WTC11 (cell line): ENCODE data around the gene USF3.

ENCODE experiments used
- CBFB ChIP-seq: sonication (generic); formaldehyde crosslinking; IDR thresholded peaks from 2 replicates; pipeline ENCODE4 v1.8.1; 2022; ENCODE audit warnings: mild to moderate bottlenecking, low read depth, missing genetic modification reagents
- CTCF ChIP-seq: fragments of 200-600 bp; IDR thresholded peaks from 2 replicates; pipeline ENCODE4 v1.8.0; 2022; ENCODE audit warnings: antibody characterized with exemption
- ELF4 ChIP-seq: sonication (generic); formaldehyde crosslinking; IDR thresholded peaks from 2 replicates; pipeline ENCODE4 v1.8.1; 2022; ENCODE audit warnings: low read depth, mild to moderate bottlenecking, moderate library complexity, missing genetic modification reagents
- GABPB1 ChIP-seq: sonication (generic); formaldehyde crosslinking; IDR thresholded peaks from 2 replicates; pipeline ENCODE4 v1.8.1; 2023; ENCODE audit warnings: mild to moderate bottlenecking, missing genetic modification reagents
- JUN ChIP-seq: sonication (generic); formaldehyde crosslinking; IDR thresholded peaks from 2 replicates; pipeline ENCODE4 v1.8.0; 2023; ENCODE audit warnings: mild to moderate bottlenecking, missing genetic modification reagents
- KAT7 ChIP-seq: sonication (generic); formaldehyde crosslinking; IDR thresholded peaks from 2 replicates; pipeline ENCODE4 v1.8.1; 2023; ENCODE audit warnings: missing genetic modification reagents, mild to moderate bottlenecking, borderline replicate concordance
- PRRX2 ChIP-seq: fragments of 250-450 bp; sonication (Bioruptor Pico); IDR thresholded peaks from 2 replicates; pipeline ENCODE4 v1.8.0; 2021; ENCODE audit warnings: mild to moderate bottlenecking
- ZNF512 ChIP-seq: sonication (generic); formaldehyde crosslinking; IDR thresholded peaks from 2 replicates; pipeline ENCODE4 v1.8.1; 2022; ENCODE audit warnings: missing genetic modification reagents, borderline replicate concordance
- TF ChIP-seq, protein P1 (sequence below): sonication (generic); formaldehyde crosslinking; IDR thresholded peaks from 2 replicates; pipeline ENCODE4 v1.8.0; 2022; ENCODE audit warnings: missing genetic modification reagents
- TF ChIP-seq, protein P2 (sequence below): sonication (generic); formaldehyde crosslinking; IDR thresholded peaks from 2 replicates; pipeline ENCODE4 v1.8.1; 2022; ENCODE audit warnings: low read depth, mild to moderate bottlenecking, moderate library complexity, missing genetic modification reagents, borderline replicate concordance

DNA sequence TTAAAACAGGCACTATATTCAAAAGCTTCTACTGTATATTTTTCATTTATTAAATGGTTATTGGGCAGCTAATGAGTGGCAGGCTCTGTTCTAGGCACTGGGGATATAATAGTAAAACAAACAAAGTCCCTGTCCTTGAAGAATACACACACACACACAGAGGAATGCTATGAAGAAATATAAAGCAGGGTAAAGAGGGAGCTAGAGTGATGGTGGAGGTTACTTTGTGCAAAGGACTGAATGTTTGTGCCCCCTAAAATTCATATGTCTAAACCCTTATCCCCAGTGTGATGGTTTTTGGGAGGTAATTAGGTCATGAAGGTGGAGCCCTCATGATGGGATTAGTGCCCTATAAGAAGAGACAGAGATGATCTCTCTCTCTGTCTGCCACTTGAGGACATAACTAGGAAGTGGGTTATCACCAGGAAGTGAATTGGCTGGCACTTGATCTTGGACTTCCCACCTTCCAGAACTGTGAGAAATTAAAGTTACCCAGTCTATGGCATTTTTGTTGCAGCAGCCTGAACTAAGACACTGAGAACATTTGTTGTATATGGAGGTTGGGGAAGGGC lies 31.8 kb downstream of the USF3 start:
- TF ChIP-seq, protein P1, sequence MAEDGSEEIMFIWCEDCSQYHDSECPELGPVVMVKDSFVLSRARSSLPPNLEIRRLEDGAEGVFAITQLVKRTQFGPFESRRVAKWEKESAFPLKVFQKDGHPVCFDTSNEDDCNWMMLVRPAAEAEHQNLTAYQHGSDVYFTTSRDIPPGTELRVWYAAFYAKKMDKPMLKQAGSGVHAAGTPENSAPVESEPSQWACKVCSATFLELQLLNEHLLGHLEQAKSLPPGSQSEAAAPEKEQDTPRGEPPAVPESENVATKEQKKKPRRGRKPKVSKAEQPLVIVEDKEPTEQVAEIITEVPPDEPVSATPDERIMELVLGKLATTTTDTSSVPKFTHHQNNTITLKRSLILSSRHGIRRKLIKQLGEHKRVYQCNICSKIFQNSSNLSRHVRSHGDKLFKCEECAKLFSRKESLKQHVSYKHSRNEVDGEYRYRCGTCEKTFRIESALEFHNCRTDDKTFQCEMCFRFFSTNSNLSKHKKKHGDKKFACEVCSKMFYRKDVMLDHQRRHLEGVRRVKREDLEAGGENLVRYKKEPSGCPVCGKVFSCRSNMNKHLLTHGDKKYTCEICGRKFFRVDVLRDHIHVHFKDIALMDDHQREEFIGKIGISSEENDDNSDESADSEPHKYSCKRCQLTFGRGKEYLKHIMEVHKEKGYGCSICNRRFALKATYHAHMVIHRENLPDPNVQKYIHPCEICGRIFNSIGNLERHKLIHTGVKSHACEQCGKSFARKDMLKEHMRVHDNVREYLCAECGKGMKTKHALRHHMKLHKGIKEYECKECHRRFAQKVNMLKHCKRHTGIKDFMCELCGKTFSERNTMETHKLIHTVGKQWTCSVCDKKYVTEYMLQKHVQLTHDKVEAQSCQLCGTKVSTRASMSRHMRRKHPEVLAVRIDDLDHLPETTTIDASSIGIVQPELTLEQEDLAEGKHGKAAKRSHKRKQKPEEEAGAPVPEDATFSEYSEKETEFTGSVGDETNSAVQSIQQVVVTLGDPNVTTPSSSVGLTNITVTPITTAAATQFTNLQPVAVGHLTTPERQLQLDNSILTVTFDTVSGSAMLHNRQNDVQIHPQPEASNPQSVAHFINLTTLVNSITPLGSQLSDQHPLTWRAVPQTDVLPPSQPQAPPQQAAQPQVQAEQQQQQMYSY (CRISPR knock-in tag), result no peak
- TF ChIP-seq PRRX2 (no peak), CTCF (no peak), KAT7 (CRISPR knock-in tag) (no peak), ZNF512 (CRISPR knock-in tag) (no peak), JUN (CRISPR knock-in tag) (no peak), CBFB (no peak), GABPB1 (CRISPR knock-in tag) (no peak), ELF4 (CRISPR knock-in tag) (no peak)
- TF ChIP-seq, protein P2, sequence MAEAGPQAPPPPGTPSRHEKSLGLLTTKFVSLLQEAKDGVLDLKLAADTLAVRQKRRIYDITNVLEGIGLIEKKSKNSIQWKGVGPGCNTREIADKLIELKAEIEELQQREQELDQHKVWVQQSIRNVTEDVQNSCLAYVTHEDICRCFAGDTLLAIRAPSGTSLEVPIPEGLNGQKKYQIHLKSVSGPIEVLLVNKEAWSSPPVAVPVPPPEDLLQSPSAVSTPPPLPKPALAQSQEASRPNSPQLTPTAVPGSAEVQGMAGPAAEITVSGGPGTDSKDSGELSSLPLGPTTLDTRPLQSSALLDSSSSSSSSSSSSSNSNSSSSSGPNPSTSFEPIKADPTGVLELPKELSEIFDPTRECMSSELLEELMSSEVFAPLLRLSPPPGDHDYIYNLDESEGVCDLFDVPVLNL (CRISPR knock-in tag), result no peak
